ENCODE results near the gene HTR3D.

DNA sequence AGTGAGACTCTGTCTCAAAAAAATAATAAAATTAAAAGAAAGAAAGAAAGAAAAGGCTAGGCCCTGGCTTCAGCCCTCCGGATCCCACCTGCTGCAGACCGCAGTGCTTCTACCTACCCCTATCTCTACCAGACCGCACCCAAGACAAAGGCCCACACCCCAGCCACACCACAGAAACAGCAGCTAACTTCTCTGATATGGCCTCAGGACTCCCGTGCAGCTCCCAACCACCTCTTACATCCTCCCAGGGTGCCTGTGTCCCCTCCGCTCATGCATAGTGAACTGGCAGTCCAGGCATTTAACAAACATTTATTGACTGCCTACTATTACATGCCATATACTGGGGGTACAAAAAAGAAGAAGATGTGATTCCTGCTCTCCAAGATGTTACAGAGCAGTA lies 14.5 kb downstream of the HTR3D start:
- TF ChIP-seq POLR2AphosphoS5 (IDR thresholded peaks at IDR 0.05; ENCODE audit: borderline replicate concordance, low read depth, low read length) (no peak), EZH2 (IDR thresholded peaks at IDR 0.05) (no peak)

All from SK-N-MC (cell line).